Activated CD4-positive, alpha-beta T cell treated with anti-CD3 and anti-CD28 coated beads, Interleukin-2, amount 50 U/mL, for 48 hours (primary cell): ENCODE measurements around the gene PLEKHG2.
"Not testable (repeated sequence)": the region's sequence is repeated elsewhere in the genome, so short reads cannot be mapped to it uniquely, and the experiment has no call there.

Source experiments
- DNase-seq, 2 experiments: peaks; one replicate each; pipeline ENCODE4 v3.0.0-alpha.2; 2020

PLEKHG2 gene

GRCh38 chr19:39424934-39425333, 12.5 kb downstream of the PLEKHG2 start:
- no peak for DNase-seq

GRCh38 chr19:39425744-39426143, 13.3 kb downstream of the PLEKHG2 start:
- DNase-seq: no peak

GRCh38 chr19:39426170-39426569, 13.7 kb downstream of the PLEKHG2 start:
- DNase-seq: no peak

GRCh38 chr19:39427707-39428106, 15.2 kb downstream of the PLEKHG2 start:
- no peak for DNase-seq

GRCh38 chr19:39428283-39429112, 16.0 kb downstream of the PLEKHG2 start:
- no peak for DNase-seq

- peak; percentile 72 to 79 for DNase-seq
Measured at GRCh38 chr19:39430675-39431593, 18.5 kb downstream of the PLEKHG2 start.

- no peak for DNase-seq
Measured at GRCh38 chr19:39432677-39433025, 20.2 kb downstream of the PLEKHG2 start.

GRCh38 chr19:39433480-39434079, 21.1 kb downstream of the PLEKHG2 start:
- DNase-seq: no peak

- DNase-seq: no peak
Measured at GRCh38 chr19:39434123-39435076, 21.9 kb downstream of the PLEKHG2 start.

- peak; percentile 99 to 100 for DNase-seq
Measured at GRCh38 chr19:39435499-39436349, 23.3 kb downstream of the PLEKHG2 start, which contains the start of gene RPS16. RPS16 (minus strand) TSS chr19:39435949; CDS start chr19:39435895, 54 bp downstream.

- no peak for DNase-seq
Measured at GRCh38 chr19:39436350-39436716, 23.9 kb downstream of the PLEKHG2 start.

GRCh38 chr19:39438270-39438934, 25.9 kb downstream of the PLEKHG2 start:
- DNase-seq: no peak

- DNase-seq: no peak
Measured at GRCh38 chr19:39444598-39445195, 32.2 kb downstream of the PLEKHG2 start.

GRCh38 chr19:39445196-39446111, 33.0 kb downstream of the PLEKHG2 start, which contains the start of gene SUPT5H:
SUPT5H (plus strand) TSS chr19:39445582; CDS start chr19:39445891, 309 bp downstream.
- peak; percentile 97 for DNase-seq

GRCh38 chr19:39446365-39447084, 34.1 kb downstream of the PLEKHG2 start:
- DNase-seq: no peak

GRCh38 chr19:39448271-39448670, 35.8 kb downstream of the PLEKHG2 start:
- peak; percentile 54 to 60 for DNase-seq

- no peak for DNase-seq
Measured at GRCh38 chr19:39449116-39449797, 36.8 kb downstream of the PLEKHG2 start.

GRCh38 chr19:39451257-39451656, 38.8 kb downstream of the PLEKHG2 start:
- not testable (repeated sequence) for DNase-seq
